Tibial nerve (tissue), 4 donors: Measurements from ENCODE around the gene MICALL2. TPM values are rescaled to one million over a fixed set of nuclear protein-coding genes. Genes with fewer than 3 reads are reported as not detected.

Source experiments
- DNase-seq, 2 donors: peaks; one replicate each; pipeline ENCODE4 v3.0.0-alpha.2; 2019; ENCODE audit warnings: low spot score in 2 of 2
- H3K27ac ChIP-seq, 4 donors: fragments of 200-600 bp; sonication (generic) in 3 of 4; one replicate each; pipeline ENCODE4 v1.5.1; 2017 to 2019; ENCODE audit warnings: mild to moderate bottlenecking in 1 of 4
- H3K27me3 ChIP-seq, 2 donors: fragments of 200-600 bp; sonication (generic) in 1 of 2; one replicate each; pipeline versions ENCODE4 v1.5.1 to v1.6.0; 2017 to 2019
- H3K36me3 ChIP-seq, 3 donors: fragments of 200-600 bp; sonication (generic); one replicate each; pipeline ENCODE4 v1.5.1; 2018 to 2019
- H3K4me1 ChIP-seq, 4 donors: fragments of 200-600 bp; sonication (generic) in 3 of 4; one replicate each; pipeline ENCODE4 v1.5.1; 2017 to 2019
- H3K4me3 ChIP-seq, 4 donors: fragments of 200-600 bp; sonication (generic) in 3 of 4; one replicate each; pipeline ENCODE4 v1.5.1; 2017 to 2019; ENCODE audit warnings: mild to moderate bottlenecking in 1 of 4, moderate library complexity in 1 of 4
- H3K9me3 ChIP-seq, 4 donors: fragments of 200-600 bp; sonication (generic) in 3 of 4; one replicate each; pipeline ENCODE4 v1.5.1; 2017 to 2019
- CTCF ChIP-seq, 5 experiments: fragments of 200-600 bp in 3 of 5; fragments of 450-650 bp in 2 of 5; sonication (generic) in 3 of 5; IDR thresholded peaks; one replicate each; pipeline ENCODE4 v1.5.1; 2016 to 2019; ENCODE audit warnings: antibody characterized with exemption in 5 of 5, mild to moderate bottlenecking in 3 of 5, moderate library complexity in 2 of 5
- EP300 ChIP-seq, 2 donors: sonication (generic); formaldehyde crosslinking; IDR thresholded peaks; one replicate each; pipeline ENCODE4 v1.6.1; 2017; ENCODE audit warnings: antibody characterized with exemption in 2 of 2, mild to moderate bottlenecking in 1 of 2
- POLR2A ChIP-seq, 2 donors: fragments of 450-650 bp; IDR thresholded peaks; one replicate each; pipeline ENCODE4 v1.6.1; 2017; ENCODE audit warnings: antibody characterized with exemption in 2 of 2, mild to moderate bottlenecking in 2 of 2, moderate library complexity in 2 of 2
- WGBS, 2 donors: methylation state at CpG; one replicate each; pipeline ENCODE4 v1.1.5; 2018; 5-methylcytosine and 5-hydroxymethylcytosine counted together
- total RNA-seq, 4 donors: library from RNA; depleted of rRNA; stranded (reverse); fragments of >200 nt; gene quantifications; one replicate each; pipeline ENCODE4 v1.1.0, GENCODE V29; 2016

The MICALL2 gene
- total RNA-seq, 4 donors from 2014 or later = 67.6 to 153 (median 104) TPM

GRCh38 chr7:1441615-1442354 lies 17.5 kb downstream of the MICALL2 start:
- H3K9me3 ChIP-seq = no peaks in the 10 kb centered on the region
- TF ChIP-seq CTCF (IDR thresholded peaks at IDR 0.05) (peak in 1 of 5 experiments; percentile 22), EP300 (IDR thresholded peaks at IDR 0.05) (no peak)
- WGBS, 2 donors = 84 to 85% methylated on average over 40 of the region's 41 CpGs
- no peak for DNase-seq
- H3K4me1 ChIP-seq = peaks cover 0 to 17% (median 3%) of the 10 kb centered on the region in 4 donors
- H3K4me3 ChIP-seq = no peak overlapping the region
- H3K36me3 ChIP-seq = peaks cover 0 to 84% (median 0%) of the 10 kb centered on the region in 3 donors
- no peaks in the 10 kb centered on the region for H3K27me3 ChIP-seq
- no peak overlapping the region for H3K27ac ChIP-seq

- Histone ChIP-seq H3K4me1 (peaks cover 0 to 9% (median 0%) of the 10 kb centered on the region in 4 donors), H3K36me3 (peaks cover 0 to 96% (median 0%) of the 10 kb centered on the region in 3 donors), H3K27ac (no peak overlapping the region), H3K9me3 (no peaks in the 10 kb centered on the region), H3K4me3 (no peak overlapping the region), H3K27me3 (no peaks in the 10 kb centered on the region)
- no peak for TF ChIP-seq POLR2A (IDR thresholded peaks at IDR 0.05)
- no peak for TF ChIP-seq EP300 (IDR thresholded peaks at IDR 0.05)
- no peak for TF ChIP-seq CTCF (IDR thresholded peaks at IDR 0.05)
- DNase-seq = no peak
- WGBS, 2 donors = 76 to 84% methylated on average over 10 of the region's 10 CpGs
Measured at GRCh38 chr7:1440620-1441019, 18.6 kb downstream of the MICALL2 start.

GRCh38 chr7:1439373-1440363 lies 19.6 kb downstream of the MICALL2 start:
- WGBS, 2 donors = 87 to 91% methylated on average over 20 to 23 of the region's 31 CpGs
- H3K4me3 ChIP-seq = no peak overlapping the region

GRCh38 chr7:1438821-1439220 lies 20.4 kb downstream of the MICALL2 start:
- no peaks in the 10 kb centered on the region for H3K4me1 ChIP-seq
- no peaks in the 10 kb centered on the region for H3K9me3 ChIP-seq
- H3K4me3 ChIP-seq = no peak overlapping the region
- H3K36me3 ChIP-seq = peaks cover 0 to 98% (median 0%) of the 10 kb centered on the region in 3 donors
- H3K27me3 ChIP-seq = no peaks in the 10 kb centered on the region
- DNase-seq = no peak
- 70 to 81% methylated on average over 7 to 9 of the region's 15 CpGs for WGBS, 2 donors
- H3K27ac ChIP-seq = no peak overlapping the region
- TF ChIP-seq EP300 (IDR thresholded peaks at IDR 0.05) (no peak), CTCF (IDR thresholded peaks at IDR 0.05) (no peak), POLR2A (IDR thresholded peaks at IDR 0.05) (no peak)

More at GRCh38 chr7:1439373-1440363, 19.6 kb downstream of the MICALL2 start:
- Histone ChIP-seq H3K9me3 (no peaks in the 10 kb centered on the region), H3K36me3 (peaks cover 0 to 98% (median 0%) of the 10 kb centered on the region in 3 donors), H3K4me1 (no peaks in the 10 kb centered on the region), H3K27ac (no peak overlapping the region), H3K27me3 (no peaks in the 10 kb centered on the region)
- TF ChIP-seq EP300 (IDR thresholded peaks at IDR 0.05) (no peak), CTCF (IDR thresholded peaks at IDR 0.05) (peak in 1 of 5 experiments; percentile 14), POLR2A (IDR thresholded peaks at IDR 0.05) (no peak)
- DNase-seq = no peak
